WTC11 (cell line): ENCODE measurements around the gene ENPP6. TPM values are rescaled to one million over a fixed set of nuclear protein-coding genes. Genes with fewer than 3 reads are reported as not detected.

Experiments used
- ATAC-seq: fragments of 200-7000 bp; cut with Tn5 transposase; 2 replicates; pipeline ENCODE4 v1.10.0; 2021; ENCODE audit warnings: mild to moderate bottlenecking, moderate library complexity
- CTCF ChIA-PET: fragments of 300-600 bp; sonication (Branson Sonifier 250); formaldehyde crosslinking; loops from one replicate; lab custom pipeline; 2021; ENCODE audit warnings: antibody characterized with exemption; lab: Charles Lee
- POLR2A ChIA-PET: fragments of 350-600 bp; sonication (Branson Sonifier 250); formaldehyde crosslinking; loops from one replicate; lab custom pipeline; 2021; ENCODE audit warnings: antibody characterized with exemption; lab: Charles Lee
- DNase-seq: peaks from one replicate; pipeline ENCODE4 v3.0.0; 2021; ENCODE audit warnings: low spot score
- H3K27ac Mint-ChIP-seq: 2 replicates; pipeline ENCODE4 v1.8.0; 2021; ENCODE audit warnings: mixed read lengths
- H3K27me3 Mint-ChIP-seq: 2 replicates; pipeline ENCODE4 v1.8.0; 2021; ENCODE audit warnings: low read depth, mild to moderate bottlenecking, moderate library complexity, mixed read lengths
- H3K36me3 Mint-ChIP-seq: 2 replicates; pipeline ENCODE4 v1.8.0; 2021; ENCODE audit warnings: mixed read lengths
- H3K4me1 Mint-ChIP-seq: 2 replicates; pipeline ENCODE4 v1.8.0; 2022; ENCODE audit warnings: mixed read lengths
- H3K4me3 Mint-ChIP-seq: 2 replicates; pipeline ENCODE4 v1.8.0; 2021; ENCODE audit warnings: mild to moderate bottlenecking, moderate library complexity, mixed read lengths
- H3K9me3 Mint-ChIP-seq: 2 replicates; pipeline ENCODE4 v1.8.0; 2021; ENCODE audit warnings: mixed read lengths
- ATF1 ChIP-seq: sonication (generic); formaldehyde crosslinking; IDR thresholded peaks from 2 replicates; pipeline ENCODE4 v1.8.1; 2023; ENCODE audit warnings: mild to moderate bottlenecking, moderate library complexity, missing genetic modification reagents
- CBFB ChIP-seq: sonication (generic); formaldehyde crosslinking; IDR thresholded peaks from 2 replicates; pipeline ENCODE4 v1.8.1; 2022; ENCODE audit warnings: mild to moderate bottlenecking, low read depth, missing genetic modification reagents
- CREM ChIP-seq: sonication (generic); formaldehyde crosslinking; IDR thresholded peaks from 2 replicates; pipeline ENCODE4 v1.8.1; 2022; ENCODE audit warnings: mild to moderate bottlenecking, missing genetic modification reagents, moderate library complexity
- ETV6 ChIP-seq: sonication (generic); formaldehyde crosslinking; IDR thresholded peaks from 2 replicates; pipeline ENCODE4 v1.8.1; 2022; ENCODE audit warnings: mild to moderate bottlenecking, missing genetic modification reagents
- GABPB1 ChIP-seq: sonication (generic); formaldehyde crosslinking; IDR thresholded peaks from 2 replicates; pipeline ENCODE4 v1.8.1; 2023; ENCODE audit warnings: mild to moderate bottlenecking, missing genetic modification reagents
- NFATC4 ChIP-seq: fragments of 250-450 bp; sonication (Bioruptor Pico); IDR thresholded peaks from 2 replicates; pipeline ENCODE4 v1.9.0; 2021; ENCODE audit warnings: mild to moderate bottlenecking
- NFE2L1 ChIP-seq: sonication (generic); formaldehyde crosslinking; IDR thresholded peaks from 2 replicates; pipeline ENCODE4 v1.8.1; 2023; ENCODE audit warnings: missing genetic modification reagents
- NR1H2 ChIP-seq: sonication (generic); formaldehyde crosslinking; IDR thresholded peaks from 2 replicates; pipeline ENCODE4 v1.9.0; 2021; ENCODE audit warnings: mild to moderate bottlenecking, moderate library complexity, missing genetic modification reagents
- RELA ChIP-seq: sonication (generic); formaldehyde crosslinking; IDR thresholded peaks from 2 replicates; pipeline ENCODE4 v1.8.1; 2022; ENCODE audit warnings: missing genetic modification reagents, mild to moderate bottlenecking, borderline replicate concordance
- TEAD1 ChIP-seq: sonication (generic); formaldehyde crosslinking; IDR thresholded peaks from 2 replicates; pipeline ENCODE4 v1.8.0; 2022; ENCODE audit warnings: mild to moderate bottlenecking, missing genetic modification reagents
- ZNF121 ChIP-seq: sonication (generic); formaldehyde crosslinking; IDR thresholded peaks from 2 replicates; pipeline ENCODE4 v1.8.0; 2023; ENCODE audit warnings: missing genetic modification reagents
- ZNF423 ChIP-seq: fragments of 250-450 bp; sonication (Bioruptor Pico); IDR thresholded peaks from 2 replicates; pipeline ENCODE4 v2.1.2; 2022; ENCODE audit warnings: mild to moderate bottlenecking, moderate library complexity
- total RNA-seq: library from RNA; stranded (reverse); gene quantifications from 3 replicates; pipeline ENCODE4 v1.2.3, GENCODE V29; 2021
- TF ChIP-seq, protein P1 (sequence below): sonication (generic); formaldehyde crosslinking; IDR thresholded peaks from 2 replicates; pipeline ENCODE4 v1.8.0; 2023; ENCODE audit warnings: missing genetic modification reagents, mild to moderate bottlenecking, borderline replicate concordance
- TF ChIP-seq, protein P2 (sequence below): fragments of 250-450 bp; sonication (Bioruptor Pico); IDR thresholded peaks from 2 replicates; pipeline ENCODE4 v2.1.2; 2022; ENCODE audit warnings: mild to moderate bottlenecking, moderate library complexity
- TF ChIP-seq, protein P3 (sequence below): sonication (generic); formaldehyde crosslinking; IDR thresholded peaks from 2 replicates; pipeline ENCODE4 v1.8.1; 2022; ENCODE audit warnings: mild to moderate bottlenecking, moderate library complexity, missing genetic modification reagents
- TF ChIP-seq, protein P4 (sequence below): sonication (generic); formaldehyde crosslinking; IDR thresholded peaks from 2 replicates; pipeline ENCODE4 v1.8.0; 2022; ENCODE audit warnings: mild to moderate bottlenecking, missing genetic modification reagents

ENPP6 gene
- total RNA-seq, 1 experiment from 2014 or later: 0.09 TPM

DNA sequence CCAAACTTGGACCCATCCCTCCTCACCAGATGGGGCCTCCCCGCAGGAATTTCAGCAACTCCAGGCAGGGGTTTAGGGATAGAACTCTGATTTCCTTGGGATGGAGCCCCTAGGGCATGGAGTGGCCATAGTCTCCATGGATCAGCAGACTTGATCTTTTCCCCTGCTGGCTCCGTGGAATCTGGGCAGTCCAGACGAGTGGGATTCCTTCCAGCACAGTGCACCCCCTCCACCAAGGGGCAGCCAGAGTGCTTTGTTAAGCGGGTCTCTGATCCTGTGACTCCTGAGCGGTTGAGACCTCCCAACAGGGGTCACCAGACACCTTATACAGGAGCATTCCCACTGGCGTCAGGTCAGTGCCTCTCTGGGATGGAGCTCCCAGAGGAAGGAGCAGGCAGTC is 40.4 kb downstream of the ENPP6 start:
- DNase-seq: no peak
- H3K4me1 Mint-ChIP-seq: no peaks in the 10 kb centered on the region
- ChIA-PET POLR2A (no interaction called here), CTCF (interaction anchor here (1.0 to 2.9 kb wide), 2 partner anchors 8 to 91 kb away, joined by 3 to 9 read pairs; no protein-coding TSS in a partner anchor)
- H3K4me3 Mint-ChIP-seq: no peak overlapping the region
- H3K36me3 Mint-ChIP-seq: peaks cover 12% of the 10 kb centered on the region
- ATAC-seq: peak; percentile 65
- H3K27me3 Mint-ChIP-seq: no peaks in the 10 kb centered on the region; the same call in 1 of the 2 replicates
- peaks cover 41% of the 10 kb centered on the region for H3K9me3 Mint-ChIP-seq
- TF ChIP-seq NFATC4 (CRISPR knock-in tag) (no peak), NR1H2 (CRISPR knock-in tag) (no peak), ATF1 (CRISPR knock-in tag) (no peak), NFE2L1 (CRISPR knock-in tag) (no peak), RELA (CRISPR knock-in tag) (no peak), CREM (CRISPR knock-in tag) (no peak), GABPB1 (no peak), CBFB (no peak), ZNF423 (no peak), ZNF121 (CRISPR knock-in tag) (no peak)
- TF ChIP-seq, protein P1, sequence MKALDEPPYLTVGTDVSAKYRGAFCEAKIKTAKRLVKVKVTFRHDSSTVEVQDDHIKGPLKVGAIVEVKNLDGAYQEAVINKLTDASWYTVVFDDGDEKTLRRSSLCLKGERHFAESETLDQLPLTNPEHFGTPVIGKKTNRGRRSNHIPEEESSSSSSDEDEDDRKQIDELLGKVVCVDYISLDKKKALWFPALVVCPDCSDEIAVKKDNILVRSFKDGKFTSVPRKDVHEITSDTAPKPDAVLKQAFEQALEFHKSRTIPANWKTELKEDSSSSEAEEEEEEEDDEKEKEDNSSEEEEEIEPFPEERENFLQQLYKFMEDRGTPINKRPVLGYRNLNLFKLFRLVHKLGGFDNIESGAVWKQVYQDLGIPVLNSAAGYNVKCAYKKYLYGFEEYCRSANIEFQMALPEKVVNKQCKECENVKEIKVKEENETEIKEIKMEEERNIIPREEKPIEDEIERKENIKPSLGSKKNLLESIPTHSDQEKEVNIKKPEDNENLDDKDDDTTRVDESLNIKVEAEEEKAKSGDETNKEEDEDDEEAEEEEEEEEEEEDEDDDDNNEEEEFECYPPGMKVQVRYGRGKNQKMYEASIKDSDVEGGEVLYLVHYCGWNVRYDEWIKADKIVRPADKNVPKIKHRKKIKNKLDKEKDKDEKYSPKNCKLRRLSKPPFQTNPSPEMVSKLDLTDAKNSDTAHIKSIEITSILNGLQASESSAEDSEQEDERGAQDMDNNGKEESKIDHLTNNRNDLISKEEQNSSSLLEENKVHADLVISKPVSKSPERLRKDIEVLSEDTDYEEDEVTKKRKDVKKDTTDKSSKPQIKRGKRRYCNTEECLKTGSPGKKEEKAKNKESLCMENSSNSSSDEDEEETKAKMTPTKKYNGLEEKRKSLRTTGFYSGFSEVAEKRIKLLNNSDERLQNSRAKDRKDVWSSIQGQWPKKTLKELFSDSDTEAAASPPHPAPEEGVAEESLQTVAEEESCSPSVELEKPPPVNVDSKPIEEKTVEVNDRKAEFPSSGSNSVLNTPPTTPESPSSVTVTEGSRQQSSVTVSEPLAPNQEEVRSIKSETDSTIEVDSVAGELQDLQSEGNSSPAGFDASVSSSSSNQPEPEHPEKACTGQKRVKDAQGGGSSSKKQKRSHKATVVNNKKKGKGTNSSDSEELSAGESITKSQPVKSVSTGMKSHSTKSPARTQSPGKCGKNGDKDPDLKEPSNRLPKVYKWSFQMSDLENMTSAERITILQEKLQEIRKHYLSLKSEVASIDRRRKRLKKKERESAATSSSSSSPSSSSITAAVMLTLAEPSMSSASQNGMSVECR (CRISPR knock-in tag): no peak
- TF ChIP-seq, protein P2, sequence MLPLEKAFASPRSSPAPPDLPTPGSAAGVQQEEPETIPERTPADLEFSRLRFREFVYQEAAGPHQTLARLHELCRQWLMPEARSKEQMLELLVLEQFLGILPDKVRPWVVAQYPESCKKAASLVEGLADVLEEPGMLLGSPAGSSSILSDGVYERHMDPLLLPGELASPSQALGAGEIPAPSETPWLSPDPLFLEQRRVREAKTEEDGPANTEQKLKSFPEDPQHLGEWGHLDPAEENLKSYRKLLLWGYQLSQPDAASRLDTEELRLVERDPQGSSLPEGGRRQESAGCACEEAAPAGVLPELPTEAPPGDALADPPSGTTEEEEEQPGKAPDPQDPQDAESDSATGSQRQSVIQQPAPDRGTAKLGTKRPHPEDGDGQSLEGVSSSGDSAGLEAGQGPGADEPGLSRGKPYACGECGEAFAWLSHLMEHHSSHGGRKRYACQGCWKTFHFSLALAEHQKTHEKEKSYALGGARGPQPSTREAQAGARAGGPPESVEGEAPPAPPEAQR (CRISPR knock-in tag): no peak
- H3K27ac Mint-ChIP-seq: no peak overlapping the region

DNA sequence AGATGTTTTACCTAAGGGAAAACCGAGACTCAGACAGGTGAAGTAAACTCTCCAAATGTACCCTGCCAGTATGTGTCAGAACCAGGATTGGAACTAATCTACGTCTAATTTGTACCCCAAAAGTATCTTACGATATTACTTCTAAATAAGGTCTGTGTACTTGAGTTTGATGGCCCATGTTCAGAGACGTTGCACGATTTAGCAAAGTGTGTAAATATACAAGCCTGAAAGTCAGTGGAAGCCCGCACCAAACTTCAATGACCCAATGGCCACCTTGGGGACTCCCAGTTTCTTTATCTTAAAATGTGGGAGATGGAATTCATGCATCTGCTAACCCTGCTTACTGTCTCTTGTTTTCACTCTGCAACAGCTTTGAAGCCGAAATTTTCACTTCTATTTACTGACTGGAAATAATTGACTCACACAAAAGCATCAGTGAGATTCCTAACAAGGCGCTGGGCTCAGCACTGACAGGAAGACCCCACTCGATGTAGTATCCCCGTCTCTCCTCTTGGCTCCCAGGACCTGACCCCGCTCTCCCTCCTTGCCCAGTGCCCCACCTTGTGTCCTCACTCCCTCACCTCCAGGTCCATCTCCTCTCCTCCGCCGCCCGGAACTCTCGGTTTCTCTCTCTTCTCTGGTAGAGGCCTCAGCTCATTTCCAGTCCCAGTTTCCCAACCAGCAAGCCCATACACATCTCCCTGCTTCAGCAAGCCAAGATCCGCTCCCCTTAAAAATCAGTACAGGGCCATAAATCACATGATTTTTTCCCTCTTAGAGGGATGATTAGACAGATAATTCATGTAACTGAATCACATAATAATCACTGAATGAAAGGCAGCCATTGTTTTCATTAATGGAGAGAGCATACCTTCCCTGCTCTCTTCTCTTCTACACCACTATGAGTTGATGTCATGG is 42.8 kb downstream of the ENPP6 start:
- TF ChIP-seq, protein P3, sequence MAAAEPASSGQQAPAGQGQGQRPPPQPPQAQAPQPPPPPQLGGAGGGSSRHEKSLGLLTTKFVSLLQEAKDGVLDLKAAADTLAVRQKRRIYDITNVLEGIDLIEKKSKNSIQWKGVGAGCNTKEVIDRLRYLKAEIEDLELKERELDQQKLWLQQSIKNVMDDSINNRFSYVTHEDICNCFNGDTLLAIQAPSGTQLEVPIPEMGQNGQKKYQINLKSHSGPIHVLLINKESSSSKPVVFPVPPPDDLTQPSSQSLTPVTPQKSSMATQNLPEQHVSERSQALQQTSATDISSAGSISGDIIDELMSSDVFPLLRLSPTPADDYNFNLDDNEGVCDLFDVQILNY (CRISPR knock-in tag): no peak
- TF ChIP-seq, protein P4, sequence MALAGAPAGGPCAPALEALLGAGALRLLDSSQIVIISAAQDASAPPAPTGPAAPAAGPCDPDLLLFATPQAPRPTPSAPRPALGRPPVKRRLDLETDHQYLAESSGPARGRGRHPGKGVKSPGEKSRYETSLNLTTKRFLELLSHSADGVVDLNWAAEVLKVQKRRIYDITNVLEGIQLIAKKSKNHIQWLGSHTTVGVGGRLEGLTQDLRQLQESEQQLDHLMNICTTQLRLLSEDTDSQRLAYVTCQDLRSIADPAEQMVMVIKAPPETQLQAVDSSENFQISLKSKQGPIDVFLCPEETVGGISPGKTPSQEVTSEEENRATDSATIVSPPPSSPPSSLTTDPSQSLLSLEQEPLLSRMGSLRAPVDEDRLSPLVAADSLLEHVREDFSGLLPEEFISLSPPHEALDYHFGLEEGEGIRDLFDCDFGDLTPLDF: no peak
- TF ChIP-seq TEAD1 (CRISPR knock-in tag) (no peak), ETV6 (CRISPR knock-in tag) (no peak)
- ChIA-PET POLR2A (no interaction called here), CTCF (no interaction called here)
- Mint-ChIP-seq H3K27ac (no peak overlapping the region), H3K27me3 (no peaks in the 10 kb centered on the region; the same call in 1 of the 2 replicates), H3K4me1 (peaks cover 15% of the 10 kb centered on the region), H3K36me3 (peaks cover 11% of the 10 kb centered on the region), H3K4me3 (no peak overlapping the region), H3K9me3 (peaks cover 23% of the 10 kb centered on the region)
- ATAC-seq (no peak), DNase-seq (no peak)
